Small intestine (tissue), 7 donors: ENCODE results near the gene GSTM2. TPM values are rescaled to one million over a fixed set of nuclear protein-coding genes. Genes with fewer than 3 reads are reported as not detected.
"Not testable (repeated sequence)": the region's sequence is repeated elsewhere in the genome, so short reads cannot be mapped to it uniquely, and the experiment has no call there.

Experiments
- DNase-seq, 2 donors: peaks; one replicate each; pipeline versions ENCODE4 v3.0.0 to v3.0.0-alpha.2; 2013
- FAIRE-seq: peaks from 2 replicates; lab custom pipeline; 2012; peaks lifted over from hg19 to GRCh38; lab: Jason Lieb, UNC
- H3K27ac ChIP-seq, 3 donors: one replicate each; pipeline ENCODE4 v1.5.1; 2013; ENCODE audit warnings: low read length in 2 of 3, mild to moderate bottlenecking in 2 of 3, control low read depth in 1 of 3, inconsistent platforms in 1 of 3, low read depth in 1 of 3, moderate library complexity in 1 of 3
- H3K27me3 ChIP-seq, 3 donors: one replicate each; pipeline ENCODE4 v1.6.1; 2013; ENCODE audit warnings: low read length in 3 of 3, inconsistent platforms in 1 of 3; ENCODE audit not compliant: control insufficient read depth in 3 of 3, insufficient read depth in 3 of 3
- H3K36me3 ChIP-seq, 3 donors: one replicate each; pipeline ENCODE4 v1.6.1; 2013; ENCODE audit warnings: low read length in 3 of 3, inconsistent platforms in 1 of 3, low read depth in 1 of 3, mild to moderate bottlenecking in 1 of 3, moderate library complexity in 1 of 3; ENCODE audit not compliant: control insufficient read depth in 3 of 3, insufficient read depth in 2 of 3
- H3K4me1 ChIP-seq, 3 donors: one replicate each; pipeline ENCODE4 v1.6.1; 2013; ENCODE audit warnings: low read length in 2 of 3, inconsistent platforms in 1 of 3, low read depth in 1 of 3, mild to moderate bottlenecking in 1 of 3, moderate library complexity in 1 of 3; ENCODE audit not compliant: control insufficient read depth in 3 of 3, insufficient read depth in 2 of 3
- H3K4me3 ChIP-seq, 3 donors: one replicate each; pipeline ENCODE4 v1.5.1; 2013; ENCODE audit warnings: low read length in 3 of 3, control low read depth in 1 of 3, inconsistent platforms in 1 of 3, low read depth in 1 of 3, mild to moderate bottlenecking in 1 of 3, moderate library complexity in 1 of 3
- H3K9me3 ChIP-seq, 2 donors: one replicate each; pipeline ENCODE4 v1.6.1; 2013; ENCODE audit warnings: low read depth in 1 of 2, low read length in 1 of 2; ENCODE audit not compliant: control insufficient read depth in 2 of 2, insufficient read depth in 1 of 2
- WGBS, 3 donors: extraction: QIAGEN DNeasy Blood & Tissue Kit; methylation state at CpG; one replicate each; pipeline ENCODE4 v1.1.7; 2013; 5-methylcytosine and 5-hydroxymethylcytosine counted together
- polyA plus RNA-seq, 4 donors: library from polyadenylated mRNA; stranded (reverse) in 3 of 4; unstranded in 1 of 4; fragments of 200-250 nt in 3 of 4; fragments of 120-200 nt in 1 of 4; gene quantifications; one replicate each; pipeline versions ENCODE4 v1.2.1 to v1.2.3, GENCODE V29; 2013
- donor health status: healthy with polysubstance abuse.
- donor health status: control.
- donor health status: control.
- donor health status: Bipolar disorder and iron deficiency.
- donor health status: healthy.

GSTM2 gene
- polyA plus RNA-seq, 4 donors, result 29.4 to 170 (median 54.2) TPM

- Histone ChIP-seq H3K4me1 (peaks cover 0 to 12% (median 2%) of the 10 kb centered on the region in 3 donors), H3K9me3 (no peaks in the 10 kb centered on the region), H3K36me3 (peaks cover 0 to 22% (median 0%) of the 10 kb centered on the region in 3 donors), H3K4me3 (no peak overlapping the region), H3K27me3 (no peaks in the 10 kb centered on the region), H3K27ac (no peak overlapping the region)
- 42 to 67% (median 49%) methylated on average over 5 of the region's 5 CpGs for WGBS, 3 donors
- FAIRE-seq, result no peak
- peak; percentile 15 to 47 for DNase-seq
Measured at GRCh38 chr1:109671067-109671466, 3.2 kb downstream of the GSTM2 start.

GRCh38 chr1:109673861-109674260 is 6.0 kb downstream of the GSTM2 start:
- not testable (repeated sequence) for H3K4me1 ChIP-seq, H3K9me3 ChIP-seq, H3K27ac ChIP-seq, FAIRE-seq, H3K4me3 ChIP-seq, H3K27me3 ChIP-seq
- DNase-seq, result peak; percentile 37 to 75
- WGBS, 3 donors, result 15 to 55% (median 48%) methylated on average over 2 of the region's 2 CpGs
- H3K36me3 ChIP-seq, result peaks cover 0 to 22% (median 0%) of the 10 kb centered on the region in 3 donors

GRCh38 chr1:109676683-109677381 is 9.0 kb downstream of the GSTM2 start:
- FAIRE-seq, H3K27ac ChIP-seq, H3K9me3 ChIP-seq, H3K27me3 ChIP-seq, H3K4me3 ChIP-seq, H3K36me3 ChIP-seq, H3K4me1 ChIP-seq: not testable (repeated sequence)
- peak in 1 of 2 donors; percentile 0 for DNase-seq
- 67 to 94% (median 92%) methylated on average over 3 of the region's 3 CpGs for WGBS, 3 donors

GRCh38 chr1:109677459-109677858 is 9.6 kb downstream of the GSTM2 start:
- Histone ChIP-seq H3K4me1 (peaks cover 0 to 7% (median 2%) of the 10 kb centered on the region in 3 donors), H3K36me3 (peaks cover 0 to 3% (median 0%) of the 10 kb centered on the region in 3 donors), H3K27ac (no peak overlapping the region), H3K9me3 (no peaks in the 10 kb centered on the region), H3K4me3 (no peak overlapping the region), H3K27me3 (no peaks in the 10 kb centered on the region)
- 63 to 67% (median 67%) methylated on average over 3 of the region's 3 CpGs for WGBS, 3 donors
- FAIRE-seq (no peak), DNase-seq (peak in 1 of 2 donors; percentile 2)

- not testable (repeated sequence) for FAIRE-seq
Measured at GRCh38 chr1:109678637-109679036, 10.8 kb downstream of the GSTM2 start.

GRCh38 chr1:109684777-109685176 is 16.9 kb downstream of the GSTM2 start:
- not testable (repeated sequence) for FAIRE-seq, H3K4me1 ChIP-seq, H3K36me3 ChIP-seq, H3K4me3 ChIP-seq, H3K27ac ChIP-seq, H3K27me3 ChIP-seq, H3K9me3 ChIP-seq
- WGBS, 3 donors, result 66 to 67% methylated on average over 6 of the region's 6 CpGs; no CpG with 5 or more reads in 1 of the 3 donors
- DNase-seq, result peak in 1 of 2 donors; percentile 22

More at GRCh38 chr1:109678637-109679036, 10.8 kb downstream of the GSTM2 start:
- not testable (repeated sequence) for H3K27me3 ChIP-seq, H3K4me3 ChIP-seq, H3K27ac ChIP-seq, H3K9me3 ChIP-seq, H3K36me3 ChIP-seq, H3K4me1 ChIP-seq
- DNase-seq, result peak in 1 of 2 donors; percentile 0
- WGBS, 3 donors, result 80 to 92% (median 86%) methylated on average over 2 of the region's 2 CpGs

- not testable (repeated sequence) for H3K9me3 ChIP-seq, H3K4me1 ChIP-seq, H3K4me3 ChIP-seq, FAIRE-seq, H3K36me3 ChIP-seq, H3K27me3 ChIP-seq, H3K27ac ChIP-seq
- peak in 1 of 2 donors; percentile 61 for DNase-seq
- WGBS, 3 donors, result 40 to 50% methylated on average over 1 of the region's 1 CpG; no CpG with 5 or more reads in 1 of the 3 donors
Measured at GRCh38 chr1:109685399-109685798, 17.5 kb downstream of the GSTM2 start.

- not testable (repeated sequence) for H3K9me3 ChIP-seq, FAIRE-seq, H3K27me3 ChIP-seq, H3K4me1 ChIP-seq, H3K4me3 ChIP-seq, H3K36me3 ChIP-seq
- 28 to 30% methylated on average over 4 of the region's 4 CpGs; no CpG with 5 or more reads in 1 of the 3 donors for WGBS, 3 donors
- peak overlapping the region in 1 of 3 donors; percentile 55 for H3K27ac ChIP-seq
- DNase-seq, result peak in 1 of 2 donors; percentile 56
Measured at GRCh38 chr1:109685890-109686289, 18.0 kb downstream of the GSTM2 start.
